Stimulated activated CD4-positive, alpha-beta T cell treated with anti-CD3 and anti-CD28 coated beads, TNF-alpha, amount 100 ng/mL, for 48 hours (primary cell): Measurements from ENCODE around the gene ESRRA.
A peak's percentile ranks its signal among the peaks of the same experiment; 100 is the strongest.

Experiments
- DNase-seq, 3 donors: peaks; one replicate each; pipeline ENCODE4 v3.0.0-alpha.2; 2020; ENCODE audit warnings: low read depth in 3 of 3

The ESRRA gene

GRCh38 chr11:64331569-64332371, 26.4 kb downstream of the ESRRA start:
- peak; percentile 64 to 72 (median 68) for DNase-seq

- DNase-seq, result no peak
These were observed 28.2 kb downstream of the ESRRA start for GRCh38 chr11:64333556-64333955.

GRCh38 chr11:64334764-64335735, 29.7 kb downstream of the ESRRA start:
- DNase-seq, result peak in 2 of 3 donors; percentile 40 to 67

GRCh38 chr11:64337538-64338249, 32.4 kb downstream of the ESRRA start:
- DNase-seq, result no peak

GRCh38 chr11:64338716-64339115, 33.4 kb downstream of the ESRRA start:
- DNase-seq, result no peak

- no peak for DNase-seq
These were observed 34.0 kb downstream of the ESRRA start for GRCh38 chr11:64339286-64339685.

GRCh38 chr11:64339754-64340408, 34.6 kb downstream of the ESRRA start, which contains the start of gene CCDC88B:
CCDC88B (plus strand) TSS chr11:64340204; CDS start chr11:64340267, 63 bp downstream.
- peak; percentile 50 to 76 (median 75) for DNase-seq

GRCh38 chr11:64340671-64341335, 35.5 kb downstream of the ESRRA start:
- peak; percentile 66 to 80 (median 72) for DNase-seq

GRCh38 chr11:64341429-64341828, 36.1 kb downstream of the ESRRA start:
- DNase-seq, result no peak

GRCh38 chr11:64341851-64342791, 36.8 kb downstream of the ESRRA start:
- peak; percentile 79 to 90 (median 90) for DNase-seq

GRCh38 chr11:64342869-64343745, 37.8 kb downstream of the ESRRA start:
- DNase-seq, result no peak

- DNase-seq, result no peak
These were observed 38.6 kb downstream of the ESRRA start for GRCh38 chr11:64343767-64344559.

- DNase-seq, result no peak
These were observed 39.5 kb downstream of the ESRRA start for GRCh38 chr11:64344787-64345186.

GRCh38 chr11:64347193-64347867, 42.0 kb downstream of the ESRRA start:
- DNase-seq, result no peak

GRCh38 chr11:64348383-64349024, 43.2 kb downstream of the ESRRA start:
- no peak for DNase-seq

- DNase-seq, result no peak
These were observed 43.7 kb downstream of the ESRRA start for GRCh38 chr11:64349025-64349387.

GRCh38 chr11:64349404-64349803, 44.1 kb downstream of the ESRRA start:
- DNase-seq, result no peak
